Measurements from ENCODE around the gene PTPN13. TPM values are rescaled to one million over a fixed set of nuclear protein-coding genes. Genes with fewer than 3 reads are reported as not detected.

Gene PTPN13
- total and polyA plus RNA-seq, 4 donors, result 0.36 to 3.2 (median 1.2) TPM

DNA sequence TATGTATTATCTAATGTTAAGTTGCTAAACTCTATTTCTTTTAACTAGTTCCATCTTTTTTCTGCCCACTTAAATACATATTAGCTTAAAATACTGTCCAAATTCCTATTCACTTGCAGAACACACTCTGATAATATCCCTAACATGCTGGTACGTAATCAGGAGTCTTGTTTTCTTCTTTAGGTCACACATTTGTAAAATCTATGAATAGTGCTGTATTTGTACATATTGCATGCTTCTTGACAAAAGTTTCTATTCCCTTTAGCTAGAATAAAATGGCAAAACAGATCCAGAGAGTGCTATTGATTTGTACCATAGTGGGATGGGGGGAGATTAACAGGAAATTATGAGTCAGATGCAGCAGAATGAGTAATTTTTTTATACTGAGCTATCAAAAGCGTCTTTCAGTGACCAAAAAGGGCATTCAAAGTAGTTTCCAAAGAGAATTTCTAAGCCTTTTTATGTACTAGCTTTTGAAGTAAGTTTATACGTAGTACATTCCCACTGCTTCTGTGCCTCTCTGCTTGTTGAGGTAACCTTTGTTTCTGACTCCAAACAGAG is 126.5 kb downstream of the PTPN13 start:
- H3K4me3 ChIP-seq (ENCODE audit: low read depth in 1 of 3, low read length in 3 of 3), result no peak overlapping the region
- no peak for TF ChIP-seq FOXA1 (IDR thresholded peaks at IDR 0.05)
- no peak for TF ChIP-seq YY1 (IDR thresholded peaks at IDR 0.05)
- TF ChIP-seq JUND (IDR thresholded peaks at IDR 0.05), result no peak
- no peak for TF ChIP-seq TAF1 (conservative IDR thresholded peaks at IDR 0.05)
- no peak for TF ChIP-seq ATF3 (IDR thresholded peaks at IDR 0.05)
- TF ChIP-seq NR2F2 (IDR thresholded peaks at IDR 0.05), result no peak
- TF ChIP-seq FOXA2 (IDR thresholded peaks at IDR 0.05), result no peak
- TF ChIP-seq, protein P1, sequence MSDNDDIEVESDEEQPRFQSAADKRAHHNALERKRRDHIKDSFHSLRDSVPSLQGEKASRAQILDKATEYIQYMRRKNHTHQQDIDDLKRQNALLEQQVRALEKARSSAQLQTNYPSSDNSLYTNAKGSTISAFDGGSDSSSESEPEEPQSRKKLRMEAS (IDR thresholded peaks at IDR 0.05), result no peak
- TF ChIP-seq ZBTB33 (IDR thresholded peaks at IDR 0.05), result no peak
- no peak for TF ChIP-seq GABPA (IDR thresholded peaks at IDR 0.05 in 1 of 2, conservative IDR thresholded peaks at IDR 0.05 in 1 of 2)
- no peak for TF ChIP-seq HNF4A (conservative IDR thresholded peaks at IDR 0.05)
- TF ChIP-seq, protein P2, sequence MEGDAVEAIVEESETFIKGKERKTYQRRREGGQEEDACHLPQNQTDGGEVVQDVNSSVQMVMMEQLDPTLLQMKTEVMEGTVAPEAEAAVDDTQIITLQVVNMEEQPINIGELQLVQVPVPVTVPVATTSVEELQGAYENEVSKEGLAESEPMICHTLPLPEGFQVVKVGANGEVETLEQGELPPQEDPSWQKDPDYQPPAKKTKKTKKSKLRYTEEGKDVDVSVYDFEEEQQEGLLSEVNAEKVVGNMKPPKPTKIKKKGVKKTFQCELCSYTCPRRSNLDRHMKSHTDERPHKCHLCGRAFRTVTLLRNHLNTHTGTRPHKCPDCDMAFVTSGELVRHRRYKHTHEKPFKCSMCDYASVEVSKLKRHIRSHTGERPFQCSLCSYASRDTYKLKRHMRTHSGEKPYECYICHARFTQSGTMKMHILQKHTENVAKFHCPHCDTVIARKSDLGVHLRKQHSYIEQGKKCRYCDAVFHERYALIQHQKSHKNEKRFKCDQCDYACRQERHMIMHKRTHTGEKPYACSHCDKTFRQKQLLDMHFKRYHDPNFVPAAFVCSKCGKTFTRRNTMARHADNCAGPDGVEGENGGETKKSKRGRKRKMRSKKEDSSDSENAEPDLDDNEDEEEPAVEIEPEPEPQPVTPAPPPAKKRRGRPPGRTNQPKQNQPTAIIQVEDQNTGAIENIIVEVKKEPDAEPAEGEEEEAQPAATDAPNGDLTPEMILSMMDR (IDR thresholded peaks at IDR 0.05; ENCODE audit: low read depth, low read length, missing input control), result no peak
- TF ChIP-seq, protein P3, sequence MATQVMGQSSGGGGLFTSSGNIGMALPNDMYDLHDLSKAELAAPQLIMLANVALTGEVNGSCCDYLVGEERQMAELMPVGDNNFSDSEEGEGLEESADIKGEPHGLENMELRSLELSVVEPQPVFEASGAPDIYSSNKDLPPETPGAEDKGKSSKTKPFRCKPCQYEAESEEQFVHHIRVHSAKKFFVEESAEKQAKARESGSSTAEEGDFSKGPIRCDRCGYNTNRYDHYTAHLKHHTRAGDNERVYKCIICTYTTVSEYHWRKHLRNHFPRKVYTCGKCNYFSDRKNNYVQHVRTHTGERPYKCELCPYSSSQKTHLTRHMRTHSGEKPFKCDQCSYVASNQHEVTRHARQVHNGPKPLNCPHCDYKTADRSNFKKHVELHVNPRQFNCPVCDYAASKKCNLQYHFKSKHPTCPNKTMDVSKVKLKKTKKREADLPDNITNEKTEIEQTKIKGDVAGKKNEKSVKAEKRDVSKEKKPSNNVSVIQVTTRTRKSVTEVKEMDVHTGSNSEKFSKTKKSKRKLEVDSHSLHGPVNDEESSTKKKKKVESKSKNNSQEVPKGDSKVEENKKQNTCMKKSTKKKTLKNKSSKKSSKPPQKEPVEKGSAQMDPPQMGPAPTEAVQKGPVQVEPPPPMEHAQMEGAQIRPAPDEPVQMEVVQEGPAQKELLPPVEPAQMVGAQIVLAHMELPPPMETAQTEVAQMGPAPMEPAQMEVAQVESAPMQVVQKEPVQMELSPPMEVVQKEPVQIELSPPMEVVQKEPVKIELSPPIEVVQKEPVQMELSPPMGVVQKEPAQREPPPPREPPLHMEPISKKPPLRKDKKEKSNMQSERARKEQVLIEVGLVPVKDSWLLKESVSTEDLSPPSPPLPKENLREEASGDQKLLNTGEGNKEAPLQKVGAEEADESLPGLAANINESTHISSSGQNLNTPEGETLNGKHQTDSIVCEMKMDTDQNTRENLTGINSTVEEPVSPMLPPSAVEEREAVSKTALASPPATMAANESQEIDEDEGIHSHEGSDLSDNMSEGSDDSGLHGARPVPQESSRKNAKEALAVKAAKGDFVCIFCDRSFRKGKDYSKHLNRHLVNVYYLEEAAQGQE (IDR thresholded peaks at IDR 0.05), result no peak
- TF ChIP-seq SP1 (IDR thresholded peaks at IDR 0.05), result no peak
- TF ChIP-seq RXRA (IDR thresholded peaks at IDR 0.05), result no peak
- TF ChIP-seq RAD21 (IDR thresholded peaks at IDR 0.05), result no peak
- TF ChIP-seq EGR1 (IDR thresholded peaks at IDR 0.05; ENCODE audit: low read depth in 2 of 2), result no peak
- no peaks in the 10 kb centered on the region for H3K36me3 ChIP-seq (ENCODE audit: control insufficient read depth in 4 of 4, insufficient read depth in 3 of 4, low read depth in 1 of 4, low read length in 3 of 4)
- H3K9me3 ChIP-seq (ENCODE audit: control insufficient read depth in 4 of 4, low read length in 3 of 4), result no peaks in the 10 kb centered on the region
- 77% methylated on average over 3 of the region's 3 CpGs for WGBS
- H3K27me3 ChIP-seq (ENCODE audit: control insufficient read depth in 4 of 4, insufficient read depth in 4 of 4, low read length in 3 of 4), result no peaks in the 10 kb centered on the region
- no peak overlapping the region for H3K9ac ChIP-seq (ENCODE audit: low read depth in 1 of 2, low read length in 2 of 2)
- no peak overlapping the region for H3K27ac ChIP-seq (ENCODE audit: low read depth in 1 of 2, low read length in 2 of 2)
- no peak for DNase-seq (ENCODE audit: low spot score)
- H3K4me1 ChIP-seq (ENCODE audit: control insufficient read depth in 4 of 4, insufficient read depth in 4 of 4, low read length in 3 of 4), result peaks cover 0 to 3% (median 0%) of the 10 kb centered on the region in 4 donors

All from liver (tissue), 9 donors.